Retinal pigment epithelial cell (primary cell): ENCODE data around the gene GAGE12F.
"Not testable (repeated sequence)": the region's sequence is repeated elsewhere in the genome, so short reads cannot be mapped to it uniquely, and the experiment has no call there.

Source experiments
- DNase-seq: peaks from one replicate; pipeline ENCODE4 v3.0.0-alpha.2; 2010; ENCODE audit warnings: low read depth
- H3K4me3 ChIP-seq: 2 replicates; pipeline ENCODE4 v1.5.1; 2011; ENCODE audit warnings: mild to moderate bottlenecking, low read length, control low read depth, moderate library complexity
- CTCF ChIP-seq: conservative IDR thresholded peaks from 2 replicates; pipeline ENCODE4 v1.5.1; 2011; ENCODE audit warnings: low read depth, low read length, control low read depth, inconsistent platforms

GAGE12F gene

DNA sequence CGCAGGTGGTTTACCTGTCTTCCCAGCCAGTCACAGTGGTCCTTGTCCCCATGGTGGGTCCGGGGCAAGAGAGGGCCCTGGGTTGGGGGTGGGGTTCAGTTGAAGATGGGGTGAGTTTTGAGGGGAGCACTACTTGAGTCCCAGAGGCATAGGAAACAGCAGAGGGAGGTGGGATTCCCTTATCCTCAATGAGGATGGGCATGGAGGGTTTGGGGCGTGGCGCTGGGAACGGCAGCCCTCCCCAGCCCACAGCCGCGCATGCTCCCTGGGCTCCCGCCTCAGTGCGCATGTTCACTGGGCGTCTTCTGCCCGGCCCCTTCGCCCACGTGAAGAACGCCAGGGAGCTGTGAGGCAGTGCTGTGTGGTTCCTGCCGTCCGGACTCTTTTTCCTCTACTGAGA, at the start of gene GAGE12F:
GAGE12F (plus strand) TSS at position 301 of the 400 bp plus-strand sequence. CDS start 1,155 bp downstream, outside the sequence.
- not testable (repeated sequence) for H3K4me3 ChIP-seq, DNase-seq

DNA sequence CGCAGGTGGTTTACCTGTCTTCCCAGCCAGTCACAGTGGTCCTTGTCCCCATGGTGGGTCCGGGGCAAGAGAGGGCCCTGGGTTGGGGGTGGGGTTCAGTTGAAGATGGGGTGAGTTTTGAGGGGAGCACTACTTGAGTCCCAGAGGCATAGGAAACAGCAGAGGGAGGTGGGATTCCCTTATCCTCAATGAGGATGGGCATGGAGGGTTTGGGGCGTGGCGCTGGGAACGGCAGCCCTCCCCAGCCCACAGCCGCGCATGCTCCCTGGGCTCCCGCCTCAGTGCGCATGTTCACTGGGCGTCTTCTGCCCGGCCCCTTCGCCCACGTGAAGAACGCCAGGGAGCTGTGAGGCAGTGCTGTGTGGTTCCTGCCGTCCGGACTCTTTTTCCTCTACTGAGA, 28.8 kb upstream of the GAGE12F start, which contains the start of gene GAGE12C:
GAGE12C (plus strand) TSS at position 301 of the 400 bp plus-strand sequence. CDS start 1,155 bp downstream, outside the sequence.
- not testable (repeated sequence) for H3K4me3 ChIP-seq, DNase-seq

- DNase-seq, H3K4me3 ChIP-seq: not testable (repeated sequence)
These were observed 19.2 kb upstream of the GAGE12F start, which contains the start of gene GAGE12D for GRCh38 chrX:49541433-49541832. GAGE12D (plus strand) TSS chrX:49541733; CDS start chrX:49542888, 1,155 bp downstream.

GRCh38 chrX:49550989-49551388, 9.7 kb upstream of the GAGE12F start, which contains the start of gene GAGE12E:
GAGE12E (plus strand) TSS chrX:49551289; CDS start chrX:49552444, 1,155 bp downstream.
- H3K4me3 ChIP-seq, DNase-seq: not testable (repeated sequence)

DNA sequence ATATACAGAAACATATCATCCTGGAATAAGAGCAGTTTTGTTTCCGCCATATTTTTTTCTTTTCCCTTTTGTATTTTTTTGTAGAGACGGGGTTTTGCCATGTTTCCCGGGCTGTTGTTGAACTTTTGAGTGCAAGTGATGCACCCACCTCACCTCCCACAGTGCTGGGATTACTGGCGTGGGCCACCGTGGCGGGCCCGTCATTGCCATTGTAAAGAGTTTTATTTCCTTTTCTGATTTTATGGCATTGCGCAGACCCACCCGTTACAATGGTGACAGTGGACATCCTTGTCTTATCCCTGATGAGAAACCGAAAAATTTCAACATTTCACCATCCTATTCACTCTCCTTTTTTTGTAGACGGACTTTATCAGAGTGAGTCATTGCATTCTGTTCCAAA, 8.1 kb downstream of the GAGE12F start:
- not testable (repeated sequence) for H3K4me3 ChIP-seq, DNase-seq

GRCh38 chrX:49569152-49569551, 8.5 kb downstream of the GAGE12F start:
- not testable (repeated sequence) for H3K4me3 ChIP-seq, DNase-seq

GRCh38 chrX:49570100-49570499, 9.5 kb downstream of the GAGE12F start, which contains the start of gene GAGE12G:
GAGE12G (plus strand) TSS chrX:49570400; CDS start chrX:49571555, 1,155 bp downstream.
- H3K4me3 ChIP-seq, DNase-seq: not testable (repeated sequence)

- H3K4me3 ChIP-seq, DNase-seq: not testable (repeated sequence)
These were observed 19.0 kb downstream of the GAGE12F start, which contains the start of gene GAGE12H for GRCh38 chrX:49579649-49580048. GAGE12H (plus strand) TSS chrX:49579949; CDS start chrX:49581104, 1,155 bp downstream.

- DNase-seq, H3K4me3 ChIP-seq: not testable (repeated sequence)
These were observed 28.6 kb downstream of the GAGE12F start, which contains the start of gene GAGE2A for GRCh38 chrX:49589196-49589595. GAGE2A (plus strand) TSS chrX:49589496; CDS start chrX:49590651, 1,155 bp downstream.

DNA sequence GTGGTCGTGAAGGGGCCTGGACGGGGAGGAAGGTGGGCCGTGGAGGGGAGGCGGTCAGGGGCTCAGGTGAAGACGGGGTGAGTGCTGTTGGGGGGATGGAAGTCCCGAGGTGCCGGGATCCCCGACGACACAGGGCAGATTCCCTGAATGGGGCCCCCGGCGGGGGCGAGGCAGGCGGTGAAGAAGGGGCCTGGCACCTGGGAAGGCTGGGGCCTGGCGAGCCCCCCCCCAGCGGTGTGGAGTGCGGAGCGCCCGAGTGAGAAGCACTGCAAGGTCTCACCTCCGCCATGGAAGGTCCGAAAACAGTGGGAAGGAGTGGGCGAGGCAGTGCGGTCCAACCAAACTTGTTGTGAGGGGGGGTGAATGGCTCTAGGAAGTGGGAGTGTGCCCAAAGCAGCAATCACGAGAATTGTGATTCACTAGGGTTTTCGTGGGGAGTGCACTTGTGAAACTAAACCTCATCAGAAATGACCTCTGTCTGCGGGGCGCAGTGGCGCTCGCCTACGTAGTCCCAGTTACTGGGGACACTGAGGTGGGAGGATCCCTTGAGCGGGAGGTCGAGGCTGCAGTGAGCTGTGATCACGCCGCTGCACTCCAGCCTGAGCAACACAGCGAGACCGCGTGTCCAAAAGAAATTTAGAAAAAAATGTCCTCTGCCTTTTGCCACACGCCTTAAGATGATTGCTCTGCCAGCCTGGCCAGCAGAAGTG, 29.3 kb downstream of the GAGE12F start:
- not testable (repeated sequence) for H3K4me3 ChIP-seq

GRCh38 chrX:49590488-49590887, 29.8 kb downstream of the GAGE12F start:
- not testable (repeated sequence) for DNase-seq, H3K4me3 ChIP-seq

More for the DNA sequence above, 29.3 kb downstream of the GAGE12F start:
- not testable (repeated sequence) for DNase-seq

DNA sequence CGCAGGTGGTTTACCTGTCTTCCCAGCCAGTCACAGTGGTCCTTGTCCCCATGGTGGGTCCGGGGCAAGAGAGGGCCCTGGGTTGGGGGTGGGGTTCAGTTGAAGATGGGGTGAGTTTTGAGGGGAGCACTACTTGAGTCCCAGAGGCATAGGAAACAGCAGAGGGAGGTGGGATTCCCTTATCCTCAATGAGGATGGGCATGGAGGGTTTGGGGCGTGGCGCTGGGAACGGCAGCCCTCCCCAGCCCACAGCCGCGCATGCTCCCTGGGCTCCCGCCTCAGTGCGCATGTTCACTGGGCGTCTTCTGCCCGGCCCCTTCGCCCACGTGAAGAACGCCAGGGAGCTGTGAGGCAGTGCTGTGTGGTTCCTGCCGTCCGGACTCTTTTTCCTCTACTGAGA, 38.1 kb downstream of the GAGE12F start, which contains the start of gene GAGE1:
GAGE1 (plus strand) TSS at position 301 of the 400 bp plus-strand sequence. CDS start 1,155 bp downstream, outside the sequence.
- not testable (repeated sequence) for DNase-seq, H3K4me3 ChIP-seq

GRCh38 chrX:49610718-49611310, 50.2 kb downstream of the GAGE12F start:
- H3K4me3 ChIP-seq: no peak overlapping the region
- no peak for TF ChIP-seq CTCF
- DNase-seq: no peak
